ENCODE results near the gene MARCHF11.

DNA sequence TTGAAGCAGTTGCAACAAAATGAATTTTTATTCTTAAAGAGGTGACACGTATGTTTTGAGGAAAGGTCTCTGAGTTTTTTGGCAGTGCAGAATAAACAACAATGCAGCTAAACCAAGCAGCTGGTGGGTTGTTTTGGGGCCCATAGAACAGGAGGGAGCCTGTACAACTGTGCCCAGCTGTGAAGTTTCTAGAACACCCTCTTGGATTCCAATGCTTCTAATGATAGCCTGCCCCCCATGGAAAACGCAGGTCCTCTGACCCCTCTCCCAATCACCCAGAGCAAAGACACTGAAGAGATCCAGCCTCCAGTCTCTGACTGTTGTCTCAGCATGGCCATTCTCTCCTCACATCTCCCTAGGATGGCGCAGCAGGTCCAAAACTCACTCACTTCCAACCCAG is 150.9 kb downstream of the MARCHF11 start:
- TF ChIP-seq, protein P1, sequence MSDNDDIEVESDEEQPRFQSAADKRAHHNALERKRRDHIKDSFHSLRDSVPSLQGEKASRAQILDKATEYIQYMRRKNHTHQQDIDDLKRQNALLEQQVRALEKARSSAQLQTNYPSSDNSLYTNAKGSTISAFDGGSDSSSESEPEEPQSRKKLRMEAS (IDR thresholded peaks at IDR 0.05) = no peak
- TF ChIP-seq, protein P2, sequence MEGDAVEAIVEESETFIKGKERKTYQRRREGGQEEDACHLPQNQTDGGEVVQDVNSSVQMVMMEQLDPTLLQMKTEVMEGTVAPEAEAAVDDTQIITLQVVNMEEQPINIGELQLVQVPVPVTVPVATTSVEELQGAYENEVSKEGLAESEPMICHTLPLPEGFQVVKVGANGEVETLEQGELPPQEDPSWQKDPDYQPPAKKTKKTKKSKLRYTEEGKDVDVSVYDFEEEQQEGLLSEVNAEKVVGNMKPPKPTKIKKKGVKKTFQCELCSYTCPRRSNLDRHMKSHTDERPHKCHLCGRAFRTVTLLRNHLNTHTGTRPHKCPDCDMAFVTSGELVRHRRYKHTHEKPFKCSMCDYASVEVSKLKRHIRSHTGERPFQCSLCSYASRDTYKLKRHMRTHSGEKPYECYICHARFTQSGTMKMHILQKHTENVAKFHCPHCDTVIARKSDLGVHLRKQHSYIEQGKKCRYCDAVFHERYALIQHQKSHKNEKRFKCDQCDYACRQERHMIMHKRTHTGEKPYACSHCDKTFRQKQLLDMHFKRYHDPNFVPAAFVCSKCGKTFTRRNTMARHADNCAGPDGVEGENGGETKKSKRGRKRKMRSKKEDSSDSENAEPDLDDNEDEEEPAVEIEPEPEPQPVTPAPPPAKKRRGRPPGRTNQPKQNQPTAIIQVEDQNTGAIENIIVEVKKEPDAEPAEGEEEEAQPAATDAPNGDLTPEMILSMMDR (IDR thresholded peaks at IDR 0.05 in 2 of 3, conservative IDR thresholded peaks at IDR 0.05 in 1 of 3; ENCODE audit: borderline replicate concordance in 1 of 3, insufficient read depth in 1 of 3, low read depth in 2 of 3, low read length in 2 of 3) = no peak
- no peak for TF ChIP-seq JUND (IDR thresholded peaks at IDR 0.05)
- no peak for TF ChIP-seq POLR2AphosphoS5 (IDR thresholded peaks at IDR 0.05; ENCODE audit: low read depth, low read length)
- TF ChIP-seq, protein P3, sequence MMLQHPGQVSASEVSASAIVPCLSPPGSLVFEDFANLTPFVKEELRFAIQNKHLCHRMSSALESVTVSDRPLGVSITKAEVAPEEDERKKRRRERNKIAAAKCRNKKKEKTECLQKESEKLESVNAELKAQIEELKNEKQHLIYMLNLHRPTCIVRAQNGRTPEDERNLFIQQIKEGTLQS (IDR thresholded peaks at IDR 0.05) = no peak
- no peak for TF ChIP-seq POLR2A (IDR thresholded peaks at IDR 0.05; ENCODE audit: borderline replicate concordance, extremely low read depth, insufficient read depth, insufficient read length)
- TF ChIP-seq RAD21 (IDR thresholded peaks at IDR 0.05; ENCODE audit: low read depth) = no peak
- no peak for TF ChIP-seq EZH2 (IDR thresholded peaks at IDR 0.05)
- TF ChIP-seq SP1 (IDR thresholded peaks at IDR 0.05; ENCODE audit: low read depth) = no peak
- no peak for TF ChIP-seq ELF1 (IDR thresholded peaks at IDR 0.05; ENCODE audit: borderline replicate concordance, low read depth)
- TF ChIP-seq EGR1 (IDR thresholded peaks at IDR 0.05; ENCODE audit: low read depth) = no peak
- no peak for TF ChIP-seq SRF (IDR thresholded peaks at IDR 0.05; ENCODE audit: low read depth)

Measured in HCT116 (cell line).